NCI-H1417 treated with DMSO at 0.1 percent for 48 hours (cell line): ENCODE data around the gene TDRD5.
"Not testable (repeated sequence)": the region's sequence is repeated elsewhere in the genome, so short reads cannot be mapped to it uniquely, and the experiment has no call there.

Source experiments
- DNase-seq: peaks from one replicate; lab custom pipeline; 2025; lab: John Stamatoyannopoulos, UW

Gene TDRD5

DNA sequence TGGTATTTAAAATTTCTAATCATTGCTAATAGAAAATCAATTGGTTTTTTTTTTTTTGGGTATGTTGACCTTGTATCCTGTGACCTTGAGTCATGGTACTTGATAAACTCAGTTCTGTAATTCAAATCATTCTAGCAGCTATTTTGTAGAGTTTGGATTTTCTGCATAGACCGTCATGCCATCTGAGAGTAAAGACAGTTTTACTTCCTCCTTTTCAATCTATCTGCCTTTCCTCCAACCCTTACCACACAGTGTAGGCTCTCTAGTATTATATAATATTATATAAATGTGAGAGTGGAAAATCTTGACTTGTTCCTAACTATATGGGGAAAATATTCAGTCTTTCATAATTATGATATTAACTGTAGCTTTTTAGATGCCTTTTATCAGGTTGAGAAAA, 7.0 kb downstream of the TDRD5 start:
- no peak for DNase-seq

- no peak for DNase-seq
These were observed 8.1 kb downstream of the TDRD5 start for GRCh38 chr1:179599623-179600249.

- DNase-seq: no peak
These were observed 9.5 kb downstream of the TDRD5 start for GRCh38 chr1:179601093-179601492.

- DNase-seq: no peak
These were observed 20.7 kb downstream of the TDRD5 start for GRCh38 chr1:179612361-179612760.

GRCh38 chr1:179630719-179631118, 39.1 kb downstream of the TDRD5 start:
- no peak for DNase-seq

DNA sequence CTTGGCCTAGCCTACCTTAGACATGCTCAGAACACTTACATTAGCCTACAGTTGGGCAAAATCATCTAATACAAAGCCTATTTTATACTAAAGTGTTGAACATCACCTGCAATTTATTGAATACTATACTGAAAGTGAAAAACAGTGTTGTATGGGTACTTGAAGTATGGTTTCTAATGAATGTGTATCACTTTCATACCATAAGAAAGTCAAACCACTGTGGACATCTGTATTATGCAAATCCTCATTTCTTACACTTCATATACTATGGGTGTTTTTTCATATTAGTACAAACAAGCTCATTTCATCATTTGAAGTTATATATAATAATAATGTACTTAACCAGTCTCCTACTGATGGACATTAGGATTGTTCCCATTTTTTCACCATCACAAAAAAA, 41.2 kb downstream of the TDRD5 start:
- no peak for DNase-seq

DNA sequence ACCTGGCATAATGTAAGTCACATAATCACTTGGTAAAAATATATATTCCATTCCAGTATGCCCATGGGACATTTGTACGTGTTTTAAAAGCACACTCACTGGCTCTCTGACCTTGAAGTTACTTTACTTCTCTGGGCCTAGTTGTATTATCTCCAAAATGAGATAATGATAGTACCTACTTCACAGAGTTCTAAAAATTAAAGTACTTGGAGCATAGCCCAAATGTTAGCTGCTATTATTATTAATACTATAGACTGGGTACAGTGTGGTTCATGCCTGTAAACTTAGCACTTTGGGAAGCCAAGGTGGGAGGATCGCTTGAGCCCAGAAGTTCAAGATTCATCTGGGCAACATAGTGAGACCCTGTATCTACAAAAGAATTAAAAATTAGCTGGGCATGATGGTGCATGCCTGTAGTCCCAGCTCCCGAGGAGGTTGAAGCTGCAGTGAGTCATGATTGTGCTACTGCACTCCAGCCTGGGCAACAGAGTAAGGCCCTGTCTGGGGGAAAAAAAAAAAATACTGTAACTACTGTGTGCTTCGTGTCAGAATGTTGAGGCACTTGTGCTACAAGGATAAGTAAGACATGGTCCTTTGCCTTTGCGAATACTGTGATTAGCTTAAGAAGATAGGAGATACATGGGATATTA, 45.7 kb downstream of the TDRD5 start:
- DNase-seq: no peak

- DNase-seq: no peak
These were observed 69.4 kb downstream of the TDRD5 start for GRCh38 chr1:179661018-179661417.

DNA sequence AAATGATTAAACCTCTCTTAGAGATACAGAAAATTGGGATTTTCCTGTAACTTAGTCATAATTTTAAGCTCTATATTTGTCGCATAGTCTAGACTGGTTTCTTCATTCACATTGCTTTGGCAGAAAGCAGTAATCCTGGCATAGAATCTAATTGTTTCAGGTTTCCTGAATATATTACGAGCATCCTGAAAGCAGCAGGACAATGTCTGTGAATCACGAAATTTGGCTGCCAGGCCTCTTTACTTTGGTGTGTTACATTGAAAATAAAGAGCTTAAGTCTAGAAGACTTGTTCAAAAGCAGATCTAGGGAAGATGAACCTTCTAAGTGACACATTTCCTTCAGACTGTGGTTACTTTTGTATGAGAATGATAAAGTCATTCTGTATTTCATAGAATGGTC, 72.2 kb downstream of the TDRD5 start:
- no peak for DNase-seq

- DNase-seq: no peak
These were observed 86.2 kb downstream of the TDRD5 start for GRCh38 chr1:179677882-179678281.

- not testable (repeated sequence) for DNase-seq
These were observed 102.9 kb downstream of the TDRD5 start for GRCh38 chr1:179694530-179694929.

GRCh38 chr1:179702946-179703539, 111.4 kb downstream of the TDRD5 start:
- DNase-seq: no peak

DNA sequence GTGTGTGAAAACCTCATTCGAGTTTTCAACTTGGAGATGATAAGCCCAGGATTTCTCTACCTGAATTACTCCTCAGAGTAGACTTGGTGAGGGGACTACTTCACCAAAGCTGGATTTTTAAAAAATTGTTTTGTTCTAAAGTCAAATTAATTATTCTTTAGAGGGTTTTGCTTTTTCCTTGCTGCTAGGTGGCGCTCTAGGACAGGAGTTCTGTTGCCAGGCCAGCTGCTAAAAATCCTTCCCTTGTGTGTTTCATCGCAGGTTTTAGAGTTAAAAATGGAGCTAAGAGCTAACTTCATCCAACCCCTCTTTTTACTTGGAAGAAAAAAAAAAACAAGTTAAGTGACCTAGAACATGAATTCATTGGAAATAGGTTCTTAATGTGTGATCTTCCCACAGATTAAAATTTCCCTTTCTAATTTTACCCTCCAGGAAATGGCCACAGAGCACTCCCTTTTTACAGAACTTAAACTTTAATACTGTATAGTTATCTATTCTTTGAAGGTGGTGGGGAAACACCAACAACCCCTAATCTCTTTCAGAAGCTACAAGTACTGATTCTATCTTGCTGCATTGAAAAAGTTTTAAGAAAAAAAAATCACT, 114.8 kb downstream of the TDRD5 start:
- peak; percentile 0 for DNase-seq

- DNase-seq: no peak
These were observed 115.8 kb downstream of the TDRD5 start for GRCh38 chr1:179707406-179707805.

- no peak for DNase-seq
These were observed 117.0 kb downstream of the TDRD5 start for GRCh38 chr1:179708434-179709195.

DNA sequence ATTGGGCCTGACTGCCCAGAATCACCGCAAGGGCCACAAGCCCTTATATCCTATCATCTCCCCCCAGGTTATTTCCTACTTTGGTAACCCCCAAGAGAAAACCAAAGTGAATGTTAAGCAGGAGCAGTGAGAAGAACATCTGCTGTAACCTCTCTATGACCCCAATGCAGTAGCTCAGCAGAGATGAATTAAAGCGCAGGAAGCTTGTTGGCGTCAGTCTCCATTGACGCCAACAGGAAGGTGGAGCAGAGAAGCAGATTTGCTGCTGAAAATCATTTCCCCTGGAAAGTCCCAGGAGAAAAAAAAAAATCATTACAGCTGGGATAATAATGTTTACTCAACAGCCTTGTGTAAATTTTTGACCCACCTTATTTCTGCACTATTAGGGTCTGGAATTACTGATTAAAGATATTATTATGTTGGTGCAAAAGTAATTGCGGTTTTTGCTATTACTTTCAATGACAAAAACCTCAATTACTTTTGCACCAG, 118.3 kb downstream of the TDRD5 start:
- no peak for DNase-seq

DNA sequence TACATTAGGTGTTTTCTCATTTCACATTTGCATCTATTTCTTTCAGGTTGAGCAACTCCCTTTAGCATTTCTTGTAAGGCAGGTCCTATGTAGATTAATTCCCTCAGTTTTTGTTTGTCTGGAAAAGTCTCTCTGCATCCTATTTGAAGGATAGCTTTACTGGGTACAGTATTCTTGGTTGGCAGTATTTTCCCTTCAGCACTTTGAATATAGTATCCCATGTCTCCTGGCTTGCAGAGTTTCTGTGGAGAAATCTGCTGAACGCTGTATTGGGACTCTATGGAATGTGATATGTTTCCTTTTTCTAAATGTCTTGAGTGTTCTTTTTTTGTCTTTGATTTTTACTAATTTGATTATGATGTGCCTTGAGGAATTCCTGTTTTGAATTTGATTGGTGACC, 122.5 kb downstream of the TDRD5 start:
- DNase-seq: no peak

- DNase-seq: no peak
These were observed 123.0 kb downstream of the TDRD5 start for GRCh38 chr1:179714623-179715022.

DNA sequence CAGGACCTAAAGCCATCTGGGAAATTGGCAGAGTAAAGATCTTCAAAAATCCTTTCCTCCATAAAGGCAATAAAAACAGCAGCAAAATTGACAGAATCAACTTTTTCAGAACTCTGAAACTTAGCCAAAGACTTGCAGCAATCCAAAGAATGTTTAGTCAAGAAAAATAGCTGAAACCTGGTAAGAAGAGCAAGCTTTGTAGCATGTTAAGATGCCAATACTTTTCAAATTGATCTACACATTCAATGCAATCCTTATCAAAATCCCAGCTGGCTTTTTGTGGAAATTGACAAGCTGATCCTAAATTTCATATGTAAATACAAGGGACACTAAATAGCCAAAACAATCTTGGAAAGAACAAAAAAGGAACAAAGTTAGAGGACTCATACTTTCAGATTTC, 127.6 kb downstream of the TDRD5 start:
- DNase-seq: no peak

- no peak for DNase-seq
These were observed 136.6 kb downstream of the TDRD5 start for GRCh38 chr1:179728271-179728670.

- DNase-seq: no peak
These were observed 138.2 kb downstream of the TDRD5 start for GRCh38 chr1:179729881-179730280.

DNA sequence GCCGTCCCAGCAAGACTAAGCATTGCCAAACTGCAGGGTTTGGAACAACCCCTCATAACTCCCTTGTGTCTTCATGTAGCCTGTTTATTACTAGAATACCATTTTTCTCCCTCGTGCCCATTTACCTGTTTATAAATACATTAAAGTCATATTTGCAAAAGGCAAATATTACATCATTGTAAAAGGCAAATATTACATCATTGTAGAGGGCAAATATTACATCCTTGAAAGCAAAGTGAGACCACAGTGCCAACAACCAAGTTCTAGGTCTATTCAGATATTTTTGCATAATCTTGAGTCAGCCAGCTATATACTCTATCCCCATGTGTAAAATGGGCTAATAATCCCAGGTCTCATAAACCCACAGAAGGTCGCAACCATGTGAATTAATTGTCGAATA, 140.0 kb downstream of the TDRD5 start:
- no peak for DNase-seq
